Stimulated activated CD4-positive, alpha-beta T cell treated with anti-CD3 and anti-CD28 coated beads, Interleukin-2, amount 100 ng/mL, for 24 hours (primary cell): ENCODE data around the gene TSPAN14.
"Not testable (repeated sequence)": the region's sequence is repeated elsewhere in the genome, so short reads cannot be mapped to it uniquely, and the experiment has no call there.

ENCODE experiments used
- DNase-seq, 2 donors: peaks; one replicate each; pipeline ENCODE4 v3.0.0-alpha.2; 2020

Gene TSPAN14

GRCh38 chr10:80530816-80531215 lies 76.7 kb downstream of the TSPAN14 start:
- DNase-seq = no peak

GRCh38 chr10:80532571-80532970 lies 78.5 kb downstream of the TSPAN14 start:
- DNase-seq = no peak

- not testable (repeated sequence) for DNase-seq
Observed at GRCh38 chr10:80534059-80534458, 79.9 kb downstream of the TSPAN14 start.

- not testable (repeated sequence) for DNase-seq
Observed at GRCh38 chr10:80534646-80535045, 80.5 kb downstream of the TSPAN14 start.

- peak; percentile 70 to 81 for DNase-seq
Observed at GRCh38 chr10:80535671-80536360, 81.7 kb downstream of the TSPAN14 start.

- no peak for DNase-seq
Observed at GRCh38 chr10:80536361-80536835, 82.3 kb downstream of the TSPAN14 start.

GRCh38 chr10:80537086-80537735 lies 83.1 kb downstream of the TSPAN14 start:
- no peak for DNase-seq

- no peak for DNase-seq
Observed at GRCh38 chr10:80537736-80538480, 83.8 kb downstream of the TSPAN14 start, which contains the start of gene SH2D4B. Gene SH2D4B (plus strand): TSS chr10:80537902. CDS start chr10:80538332, 430 bp downstream.

GRCh38 chr10:80538481-80539185 lies 84.5 kb downstream of the TSPAN14 start:
- no peak for DNase-seq

GRCh38 chr10:80539421-80540031 lies 85.4 kb downstream of the TSPAN14 start:
- DNase-seq = no peak

GRCh38 chr10:80540136-80540535 lies 86.0 kb downstream of the TSPAN14 start:
- no peak for DNase-seq

GRCh38 chr10:80540618-80540980 lies 86.5 kb downstream of the TSPAN14 start:
- DNase-seq = no peak

GRCh38 chr10:80540981-80541750 lies 87.1 kb downstream of the TSPAN14 start:
- no peak for DNase-seq

GRCh38 chr10:80542053-80542452 lies 87.9 kb downstream of the TSPAN14 start:
- no peak for DNase-seq

- DNase-seq = no peak
Observed at GRCh38 chr10:80542652-80543318, 88.7 kb downstream of the TSPAN14 start.

GRCh38 chr10:80543319-80543672 lies 89.2 kb downstream of the TSPAN14 start:
- not testable (repeated sequence) for DNase-seq

GRCh38 chr10:80544316-80544953 lies 90.3 kb downstream of the TSPAN14 start:
- no peak for DNase-seq

GRCh38 chr10:80545258-80545881 lies 91.3 kb downstream of the TSPAN14 start:
- DNase-seq = no peak

- DNase-seq = no peak
Observed at GRCh38 chr10:80552151-80552646, 98.1 kb downstream of the TSPAN14 start.

GRCh38 chr10:80553436-80553835 lies 99.3 kb downstream of the TSPAN14 start:
- no peak for DNase-seq
